Measurements from ENCODE around the gene ZNF668. TPM values are rescaled to one million over a fixed set of nuclear protein-coding genes. Genes with fewer than 3 reads are reported as not detected.

The ZNF668 gene
- total RNA-seq, 2 donors from 2014 or later, result 15.6 to 21.4 TPM

DNA sequence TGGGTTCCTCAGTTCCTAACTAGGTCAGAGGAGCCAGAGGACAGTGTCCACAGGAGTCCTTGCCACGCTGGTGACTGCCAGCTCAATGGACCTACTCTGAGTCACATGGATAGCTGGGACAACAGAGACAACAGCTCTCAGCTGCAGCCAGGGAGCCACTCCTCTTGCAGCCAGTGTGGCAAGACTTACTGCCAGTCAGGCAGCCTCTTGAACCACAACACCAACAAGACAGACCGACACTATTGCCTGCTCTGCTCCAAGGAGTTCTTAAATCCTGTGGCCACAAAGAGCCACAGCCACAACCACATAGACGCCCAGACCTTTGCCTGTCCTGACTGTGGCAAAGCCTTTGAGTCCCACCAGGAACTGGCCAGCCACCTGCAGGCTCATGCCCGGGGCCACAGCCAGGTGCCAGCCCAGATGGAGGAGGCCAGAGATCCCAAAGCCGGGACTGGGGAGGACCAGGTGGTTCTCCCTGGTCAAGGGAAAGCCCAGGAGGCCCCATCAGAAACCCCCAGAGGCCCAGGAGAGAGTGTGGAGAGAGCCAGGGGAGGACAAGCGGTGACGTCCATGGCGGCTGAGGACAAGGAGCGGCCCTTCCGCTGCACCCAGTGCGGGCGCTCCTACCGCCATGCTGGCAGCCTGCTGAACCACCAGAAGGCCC, 6.8 kb upstream of the ZNF668 start:
- Histone ChIP-seq H3K36me3 (peaks cover 8 to 40% of the 10 kb centered on the region in 2 donors), H3K4me3 (no peak overlapping the region)
- 98% methylated on average over 9 of the region's 13 CpGs for WGBS

DNA sequence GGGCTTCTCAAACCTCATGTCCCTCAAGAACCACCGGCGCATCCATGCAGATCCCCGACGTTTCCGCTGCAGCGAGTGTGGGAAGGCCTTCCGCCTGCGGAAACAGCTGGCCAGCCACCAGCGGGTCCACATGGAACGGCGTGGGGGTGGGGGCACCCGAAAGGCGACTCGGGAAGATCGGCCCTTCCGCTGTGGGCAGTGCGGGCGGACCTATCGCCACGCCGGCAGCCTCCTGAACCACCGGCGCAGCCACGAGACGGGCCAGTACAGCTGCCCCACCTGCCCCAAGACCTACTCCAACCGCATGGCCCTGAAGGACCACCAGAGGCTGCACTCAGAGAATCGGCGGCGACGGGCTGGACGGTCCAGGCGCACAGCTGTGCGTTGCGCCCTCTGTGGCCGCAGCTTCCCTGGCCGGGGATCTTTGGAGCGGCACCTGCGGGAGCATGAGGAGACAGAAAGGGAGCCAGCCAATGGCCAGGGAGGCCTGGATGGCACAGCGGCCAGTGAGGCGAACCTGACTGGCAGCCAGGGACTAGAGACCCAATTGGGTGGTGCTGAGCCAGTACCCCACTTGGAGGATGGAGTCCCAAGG, 6.1 kb upstream of the ZNF668 start:
- peaks cover 8 to 40% of the 10 kb centered on the region in 2 donors for H3K36me3 ChIP-seq
- WGBS, result 95% methylated on average over 37 of the region's 40 CpGs
- DNase-seq (ENCODE audit: low spot score), result no peak
- no peaks in the 10 kb centered on the region for H3K27me3 ChIP-seq (replicated peaks; ENCODE audit: insufficient read depth)
- intact Hi-C loops (cut with DNase I), result no loop called here
- H3K9me3 ChIP-seq, result no peaks in the 10 kb centered on the region
- H3K4me3 ChIP-seq, result no peak overlapping the region
- TF ChIP-seq POLR2A (IDR thresholded peaks at IDR 0.05) (no peak), POLR2AphosphoS5 (IDR thresholded peaks at IDR 0.05) (no peak)
- TF ChIP-seq, protein P1, sequence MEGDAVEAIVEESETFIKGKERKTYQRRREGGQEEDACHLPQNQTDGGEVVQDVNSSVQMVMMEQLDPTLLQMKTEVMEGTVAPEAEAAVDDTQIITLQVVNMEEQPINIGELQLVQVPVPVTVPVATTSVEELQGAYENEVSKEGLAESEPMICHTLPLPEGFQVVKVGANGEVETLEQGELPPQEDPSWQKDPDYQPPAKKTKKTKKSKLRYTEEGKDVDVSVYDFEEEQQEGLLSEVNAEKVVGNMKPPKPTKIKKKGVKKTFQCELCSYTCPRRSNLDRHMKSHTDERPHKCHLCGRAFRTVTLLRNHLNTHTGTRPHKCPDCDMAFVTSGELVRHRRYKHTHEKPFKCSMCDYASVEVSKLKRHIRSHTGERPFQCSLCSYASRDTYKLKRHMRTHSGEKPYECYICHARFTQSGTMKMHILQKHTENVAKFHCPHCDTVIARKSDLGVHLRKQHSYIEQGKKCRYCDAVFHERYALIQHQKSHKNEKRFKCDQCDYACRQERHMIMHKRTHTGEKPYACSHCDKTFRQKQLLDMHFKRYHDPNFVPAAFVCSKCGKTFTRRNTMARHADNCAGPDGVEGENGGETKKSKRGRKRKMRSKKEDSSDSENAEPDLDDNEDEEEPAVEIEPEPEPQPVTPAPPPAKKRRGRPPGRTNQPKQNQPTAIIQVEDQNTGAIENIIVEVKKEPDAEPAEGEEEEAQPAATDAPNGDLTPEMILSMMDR (IDR thresholded peaks at IDR 0.05), result no peak
- no peak overlapping the region for H3K27ac ChIP-seq
- peaks cover 3% of the 10 kb centered on the region for H3K4me1 ChIP-seq (replicated peaks)

More for the DNA sequence above, 6.8 kb upstream of the ZNF668 start:
- no peak for DNase-seq (ENCODE audit: low spot score)
- TF ChIP-seq, protein P1 (IDR thresholded peaks at IDR 0.05), result no peak
- TF ChIP-seq POLR2A (IDR thresholded peaks at IDR 0.05), result no peak
- TF ChIP-seq POLR2AphosphoS5 (IDR thresholded peaks at IDR 0.05), result no peak
- intact Hi-C loops (cut with DNase I), result no loop called here
- no peak overlapping the region for H3K27ac ChIP-seq
- no peaks in the 10 kb centered on the region for H3K27me3 ChIP-seq (replicated peaks; ENCODE audit: insufficient read depth)
- H3K4me1 ChIP-seq (replicated peaks), result no peaks in the 10 kb centered on the region
- no peaks in the 10 kb centered on the region for H3K9me3 ChIP-seq

DNA sequence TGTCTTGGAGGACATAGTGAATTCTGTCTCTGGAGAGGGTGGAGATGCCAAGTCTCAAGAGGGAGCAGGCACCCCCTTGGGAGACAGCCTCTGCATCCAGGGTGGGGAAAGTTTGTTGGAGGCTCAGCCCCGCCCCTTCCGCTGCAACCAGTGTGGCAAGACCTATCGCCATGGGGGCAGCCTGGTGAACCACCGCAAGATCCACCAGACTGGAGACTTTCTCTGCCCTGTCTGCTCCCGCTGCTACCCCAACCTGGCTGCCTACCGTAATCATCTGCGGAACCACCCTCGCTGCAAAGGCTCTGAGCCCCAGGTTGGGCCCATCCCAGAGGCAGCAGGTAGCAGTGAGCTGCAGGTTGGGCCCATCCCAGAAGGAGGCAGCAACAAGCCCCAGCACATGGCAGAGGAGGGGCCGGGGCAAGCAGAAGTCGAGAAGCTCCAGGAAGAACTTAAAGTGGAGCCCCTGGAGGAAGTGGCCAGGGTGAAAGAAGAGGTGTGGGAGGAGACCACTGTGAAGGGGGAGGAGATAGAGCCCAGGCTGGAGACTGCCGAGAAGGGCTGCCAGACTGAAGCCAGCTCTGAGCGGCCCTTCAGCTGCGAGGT, 5.4 kb upstream of the ZNF668 start:
- intact Hi-C loops (cut with DNase I), result no loop called here
- H3K4me3 ChIP-seq, result no peak overlapping the region
- 91% methylated on average over 13 of the region's 13 CpGs for WGBS
- H3K27me3 ChIP-seq (replicated peaks; ENCODE audit: insufficient read depth), result no peaks in the 10 kb centered on the region
- no peak for DNase-seq (ENCODE audit: low spot score)
- TF ChIP-seq, protein P1 (IDR thresholded peaks at IDR 0.05), result no peak
- no peak for TF ChIP-seq POLR2AphosphoS5 (IDR thresholded peaks at IDR 0.05)
- peaks cover 3% of the 10 kb centered on the region for H3K4me1 ChIP-seq (replicated peaks)
- peaks cover 8 to 40% of the 10 kb centered on the region in 2 donors for H3K36me3 ChIP-seq
- H3K27ac ChIP-seq, result no peak overlapping the region
- H3K9me3 ChIP-seq, result no peaks in the 10 kb centered on the region

GRCh38 chr16:31078597-31079341, 4.7 kb upstream of the ZNF668 start:
- intact Hi-C loops (cut with DNase I), result no loop called here
- H3K9me3 ChIP-seq, result no peaks in the 10 kb centered on the region
- H3K27ac ChIP-seq, result no peak overlapping the region
- WGBS, result 95% methylated on average over 15 of the region's 15 CpGs
- TF ChIP-seq, protein P1 (IDR thresholded peaks at IDR 0.05), result no peak
- no peak for TF ChIP-seq POLR2A (IDR thresholded peaks at IDR 0.05)
- no peak for TF ChIP-seq POLR2AphosphoS5 (IDR thresholded peaks at IDR 0.05)
- no peak overlapping the region for H3K4me3 ChIP-seq
- no peak for DNase-seq (ENCODE audit: low spot score)
- peaks cover 8 to 35% of the 10 kb centered on the region in 2 donors for H3K36me3 ChIP-seq
- H3K27me3 ChIP-seq (replicated peaks; ENCODE audit: insufficient read depth), result no peaks in the 10 kb centered on the region
- H3K4me1 ChIP-seq (replicated peaks), result peaks cover 3% of the 10 kb centered on the region

Data from prostate gland (tissue), 2 donors.